Effector memory CD4-positive, alpha-beta T cell (primary cell): ENCODE results near the gene GPR107.

Source experiments
- DNase-seq, 3 donors: peaks; one replicate each; pipeline ENCODE4 v3.0.0-alpha.2; 2020
- H3K27ac ChIP-seq: 2 replicates; pipeline ENCODE4 v1.7.0; 2013; ENCODE audit warnings: mild to moderate bottlenecking, low read length, moderate library complexity; ENCODE audit not compliant: insufficient read depth, poor library complexity, severe bottlenecking
- H3K27me3 ChIP-seq: replicated peaks from 2 replicates; pipeline ENCODE4 v1.7.0; 2013; ENCODE audit warnings: mild to moderate bottlenecking, low read length; ENCODE audit not compliant: insufficient read depth, control insufficient read depth, poor library complexity, severe bottlenecking
- H3K36me3 ChIP-seq: 2 replicates; pipeline ENCODE4 v1.7.0; 2013; ENCODE audit warnings: mild to moderate bottlenecking, low read length, moderate library complexity; ENCODE audit not compliant: control insufficient read depth, insufficient read depth
- H3K4me1 ChIP-seq: 2 replicates; pipeline ENCODE4 v1.7.0; 2013; ENCODE audit warnings: low read length, mild to moderate bottlenecking; ENCODE audit not compliant: control insufficient read depth, insufficient read depth, poor library complexity, severe bottlenecking
- H3K4me3 ChIP-seq: 2 replicates; pipeline ENCODE4 v1.7.0; 2013; ENCODE audit warnings: low read length, low read depth, mild to moderate bottlenecking; ENCODE audit not compliant: insufficient read depth, poor library complexity, severe bottlenecking
- H3K9me3 ChIP-seq: 2 replicates; pipeline ENCODE4 v1.7.0; 2013; ENCODE audit warnings: mild to moderate bottlenecking, low read length, moderate library complexity; ENCODE audit not compliant: control insufficient read depth

Gene GPR107

GRCh38 chr9:130174920-130175321 lies 121.2 kb downstream of the GPR107 start:
- no peak overlapping the region for H3K4me3 ChIP-seq
- H3K27me3 ChIP-seq: peaks cover 17% of the 10 kb centered on the region
- no peaks in the 10 kb centered on the region for H3K9me3 ChIP-seq
- no peak overlapping the region for H3K27ac ChIP-seq
- H3K4me1 ChIP-seq: peaks cover 3% of the 10 kb centered on the region
- no peaks in the 10 kb centered on the region for H3K36me3 ChIP-seq
- no peak for DNase-seq

- Histone ChIP-seq H3K4me3 (no peak overlapping the region), H3K36me3 (no peaks in the 10 kb centered on the region), H3K27me3 (peaks cover 17% of the 10 kb centered on the region), H3K4me1 (peaks cover 3% of the 10 kb centered on the region), H3K9me3 (no peaks in the 10 kb centered on the region), H3K27ac (no peak overlapping the region)
- DNase-seq: no peak
Measured at GRCh38 chr9:130175355-130175754, 121.6 kb downstream of the GPR107 start.

GRCh38 chr9:130176760-130177159 lies 123.1 kb downstream of the GPR107 start:
- Histone ChIP-seq H3K27me3 (peaks cover 17% of the 10 kb centered on the region), H3K4me1 (peaks cover 1% of the 10 kb centered on the region), H3K27ac (no peak overlapping the region), H3K9me3 (no peaks in the 10 kb centered on the region), H3K36me3 (no peaks in the 10 kb centered on the region), H3K4me3 (no peak overlapping the region)
- no peak for DNase-seq

GRCh38 chr9:130177898-130178805 lies 124.4 kb downstream of the GPR107 start:
- DNase-seq: no peak
- Histone ChIP-seq H3K4me1 (no peaks in the 10 kb centered on the region), H3K27me3 (peaks cover 11% of the 10 kb centered on the region)

GRCh38 chr9:130179331-130179907 lies 125.7 kb downstream of the GPR107 start:
- no peaks in the 10 kb centered on the region for H3K9me3 ChIP-seq
- no peak for DNase-seq
- H3K4me1 ChIP-seq: no peaks in the 10 kb centered on the region
- H3K27ac ChIP-seq: no peak overlapping the region
- H3K4me3 ChIP-seq: no peak overlapping the region
- H3K36me3 ChIP-seq: no peaks in the 10 kb centered on the region
- H3K27me3 ChIP-seq: no peaks in the 10 kb centered on the region

More at GRCh38 chr9:130177898-130178805, 124.4 kb downstream of the GPR107 start:
- H3K27ac ChIP-seq: no peak overlapping the region
- no peaks in the 10 kb centered on the region for H3K9me3 ChIP-seq
- no peak overlapping the region for H3K4me3 ChIP-seq
- no peaks in the 10 kb centered on the region for H3K36me3 ChIP-seq

- no peaks in the 10 kb centered on the region for H3K36me3 ChIP-seq
- H3K27me3 ChIP-seq: no peaks in the 10 kb centered on the region
- no peak for DNase-seq
- no peak overlapping the region for H3K27ac ChIP-seq
- H3K4me1 ChIP-seq: no peaks in the 10 kb centered on the region
- no peak overlapping the region for H3K4me3 ChIP-seq
- no peaks in the 10 kb centered on the region for H3K9me3 ChIP-seq
Measured at GRCh38 chr9:130180516-130180915, 126.8 kb downstream of the GPR107 start.

- DNase-seq: no peak
- H3K36me3 ChIP-seq: no peaks in the 10 kb centered on the region
- no peak overlapping the region for H3K27ac ChIP-seq
- H3K4me1 ChIP-seq: no peaks in the 10 kb centered on the region
- no peaks in the 10 kb centered on the region for H3K27me3 ChIP-seq
- H3K9me3 ChIP-seq: no peaks in the 10 kb centered on the region
- no peak overlapping the region for H3K4me3 ChIP-seq
Measured at GRCh38 chr9:130181678-130182380, 128.1 kb downstream of the GPR107 start.

- Histone ChIP-seq H3K27me3 (no peaks in the 10 kb centered on the region), H3K4me3 (no peak overlapping the region), H3K4me1 (no peaks in the 10 kb centered on the region), H3K9me3 (no peaks in the 10 kb centered on the region), H3K27ac (no peak overlapping the region), H3K36me3 (no peaks in the 10 kb centered on the region)
- DNase-seq: no peak
Measured at GRCh38 chr9:130182381-130182909, 128.7 kb downstream of the GPR107 start.

GRCh38 chr9:130183133-130183762 lies 129.5 kb downstream of the GPR107 start:
- DNase-seq: no peak
- Histone ChIP-seq H3K4me1 (no peaks in the 10 kb centered on the region), H3K27ac (no peak overlapping the region), H3K27me3 (no peaks in the 10 kb centered on the region), H3K9me3 (no peaks in the 10 kb centered on the region), H3K36me3 (no peaks in the 10 kb centered on the region), H3K4me3 (no peak overlapping the region)
